ENCODE data around the gene TRIM41.

DNA sequence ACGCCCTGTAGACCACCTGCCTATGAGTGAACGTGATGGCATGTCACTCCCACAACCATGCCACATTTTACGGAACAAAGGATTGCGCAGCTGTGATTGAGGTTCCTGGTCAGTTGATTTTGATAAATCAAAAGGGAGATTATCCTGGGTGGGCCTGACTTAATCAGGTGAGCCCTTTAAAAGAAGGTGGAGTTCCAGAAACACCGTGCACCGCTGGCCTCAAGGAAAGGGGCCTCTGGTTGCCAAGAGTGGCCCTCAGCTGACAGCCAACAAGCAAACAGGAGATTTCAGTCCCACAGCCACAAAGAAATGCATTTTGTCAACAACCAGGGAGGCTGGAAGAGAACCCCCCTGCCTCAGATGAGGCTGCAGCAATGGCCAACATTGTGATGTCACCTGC is 37.1 kb upstream of the TRIM41 start:
- TF ChIP-seq, protein P1, sequence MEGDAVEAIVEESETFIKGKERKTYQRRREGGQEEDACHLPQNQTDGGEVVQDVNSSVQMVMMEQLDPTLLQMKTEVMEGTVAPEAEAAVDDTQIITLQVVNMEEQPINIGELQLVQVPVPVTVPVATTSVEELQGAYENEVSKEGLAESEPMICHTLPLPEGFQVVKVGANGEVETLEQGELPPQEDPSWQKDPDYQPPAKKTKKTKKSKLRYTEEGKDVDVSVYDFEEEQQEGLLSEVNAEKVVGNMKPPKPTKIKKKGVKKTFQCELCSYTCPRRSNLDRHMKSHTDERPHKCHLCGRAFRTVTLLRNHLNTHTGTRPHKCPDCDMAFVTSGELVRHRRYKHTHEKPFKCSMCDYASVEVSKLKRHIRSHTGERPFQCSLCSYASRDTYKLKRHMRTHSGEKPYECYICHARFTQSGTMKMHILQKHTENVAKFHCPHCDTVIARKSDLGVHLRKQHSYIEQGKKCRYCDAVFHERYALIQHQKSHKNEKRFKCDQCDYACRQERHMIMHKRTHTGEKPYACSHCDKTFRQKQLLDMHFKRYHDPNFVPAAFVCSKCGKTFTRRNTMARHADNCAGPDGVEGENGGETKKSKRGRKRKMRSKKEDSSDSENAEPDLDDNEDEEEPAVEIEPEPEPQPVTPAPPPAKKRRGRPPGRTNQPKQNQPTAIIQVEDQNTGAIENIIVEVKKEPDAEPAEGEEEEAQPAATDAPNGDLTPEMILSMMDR (IDR thresholded peaks at IDR 0.05): no peak
- no peak for TF ChIP-seq POLR2A (IDR thresholded peaks at IDR 0.05)
- no peak for TF ChIP-seq POLR2AphosphoS5 (IDR thresholded peaks at IDR 0.05)
- no peak for TF ChIP-seq EP300 (IDR thresholded peaks at IDR 0.05)
